Neural cell (in vitro differentiated cells): ENCODE data around the gene VPS37B.

ENCODE experiments used
- EP300 ChIP-seq: fragments of 450-650 bp; conservative IDR thresholded peaks from 2 replicates; pipeline ENCODE4 v1.6.1; 2014; ENCODE audit warnings: antibody characterized with exemption, mild to moderate bottlenecking, moderate library complexity; ENCODE audit not compliant: poor library complexity, severe bottlenecking
- EZH2 ChIP-seq: fragments of 200-600, 300-800 bp; shearing (Covaris generic), sonication (generic); IDR thresholded peaks from 2 replicates; pipeline ENCODE4 v1.6.1; 2014; ENCODE audit warnings: antibody characterized with exemption, low read length, borderline replicate concordance, mild to moderate bottlenecking; ENCODE audit not compliant: insufficient read depth, poor library complexity, severe bottlenecking
- POLR2AphosphoS5 ChIP-seq: IDR thresholded peaks from 2 replicates; pipeline ENCODE4 v1.6.1; 2012
- SMC3 ChIP-seq: fragments of 450-650 bp; conservative IDR thresholded peaks from 2 replicates; pipeline ENCODE4 v1.6.1; 2014; ENCODE audit warnings: antibody characterized with exemption, mild to moderate bottlenecking, moderate library complexity; ENCODE audit not compliant: poor library complexity
- TF ChIP-seq, protein P1 (sequence below): IDR thresholded peaks from 2 replicates; pipeline ENCODE4 v1.6.1; 2012; ENCODE audit warnings: borderline replicate concordance
- TF ChIP-seq, protein P2 (sequence below): fragments of 450-650 bp; IDR thresholded peaks from 2 replicates; pipeline ENCODE4 v1.5.1; 2014; ENCODE audit warnings: antibody characterized with exemption, mild to moderate bottlenecking, moderate library complexity; ENCODE audit not compliant: poor library complexity, severe bottlenecking

DNA sequence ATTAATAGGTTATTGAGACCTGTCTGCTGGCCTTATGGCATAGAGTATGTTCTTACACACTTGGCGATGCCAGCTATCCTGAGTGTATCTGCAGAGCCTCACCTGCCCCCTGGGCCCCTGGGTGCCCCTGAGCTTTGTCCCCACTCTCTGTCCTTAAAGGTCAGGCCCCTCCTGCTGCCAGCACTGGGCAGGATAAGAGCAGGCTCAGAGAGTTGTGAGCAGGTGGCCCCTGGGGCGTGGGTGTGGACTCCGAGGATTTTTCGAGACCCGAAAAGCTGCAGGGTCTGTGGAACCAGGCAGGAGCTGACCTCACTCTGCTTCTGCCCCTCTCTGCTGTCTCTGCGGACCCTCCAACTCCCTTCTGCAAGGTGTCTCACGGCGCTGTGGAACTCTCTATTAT, 52.5 kb downstream of the VPS37B start:
- TF ChIP-seq, protein P1, sequence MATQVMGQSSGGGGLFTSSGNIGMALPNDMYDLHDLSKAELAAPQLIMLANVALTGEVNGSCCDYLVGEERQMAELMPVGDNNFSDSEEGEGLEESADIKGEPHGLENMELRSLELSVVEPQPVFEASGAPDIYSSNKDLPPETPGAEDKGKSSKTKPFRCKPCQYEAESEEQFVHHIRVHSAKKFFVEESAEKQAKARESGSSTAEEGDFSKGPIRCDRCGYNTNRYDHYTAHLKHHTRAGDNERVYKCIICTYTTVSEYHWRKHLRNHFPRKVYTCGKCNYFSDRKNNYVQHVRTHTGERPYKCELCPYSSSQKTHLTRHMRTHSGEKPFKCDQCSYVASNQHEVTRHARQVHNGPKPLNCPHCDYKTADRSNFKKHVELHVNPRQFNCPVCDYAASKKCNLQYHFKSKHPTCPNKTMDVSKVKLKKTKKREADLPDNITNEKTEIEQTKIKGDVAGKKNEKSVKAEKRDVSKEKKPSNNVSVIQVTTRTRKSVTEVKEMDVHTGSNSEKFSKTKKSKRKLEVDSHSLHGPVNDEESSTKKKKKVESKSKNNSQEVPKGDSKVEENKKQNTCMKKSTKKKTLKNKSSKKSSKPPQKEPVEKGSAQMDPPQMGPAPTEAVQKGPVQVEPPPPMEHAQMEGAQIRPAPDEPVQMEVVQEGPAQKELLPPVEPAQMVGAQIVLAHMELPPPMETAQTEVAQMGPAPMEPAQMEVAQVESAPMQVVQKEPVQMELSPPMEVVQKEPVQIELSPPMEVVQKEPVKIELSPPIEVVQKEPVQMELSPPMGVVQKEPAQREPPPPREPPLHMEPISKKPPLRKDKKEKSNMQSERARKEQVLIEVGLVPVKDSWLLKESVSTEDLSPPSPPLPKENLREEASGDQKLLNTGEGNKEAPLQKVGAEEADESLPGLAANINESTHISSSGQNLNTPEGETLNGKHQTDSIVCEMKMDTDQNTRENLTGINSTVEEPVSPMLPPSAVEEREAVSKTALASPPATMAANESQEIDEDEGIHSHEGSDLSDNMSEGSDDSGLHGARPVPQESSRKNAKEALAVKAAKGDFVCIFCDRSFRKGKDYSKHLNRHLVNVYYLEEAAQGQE: no peak
- TF ChIP-seq, protein P2, sequence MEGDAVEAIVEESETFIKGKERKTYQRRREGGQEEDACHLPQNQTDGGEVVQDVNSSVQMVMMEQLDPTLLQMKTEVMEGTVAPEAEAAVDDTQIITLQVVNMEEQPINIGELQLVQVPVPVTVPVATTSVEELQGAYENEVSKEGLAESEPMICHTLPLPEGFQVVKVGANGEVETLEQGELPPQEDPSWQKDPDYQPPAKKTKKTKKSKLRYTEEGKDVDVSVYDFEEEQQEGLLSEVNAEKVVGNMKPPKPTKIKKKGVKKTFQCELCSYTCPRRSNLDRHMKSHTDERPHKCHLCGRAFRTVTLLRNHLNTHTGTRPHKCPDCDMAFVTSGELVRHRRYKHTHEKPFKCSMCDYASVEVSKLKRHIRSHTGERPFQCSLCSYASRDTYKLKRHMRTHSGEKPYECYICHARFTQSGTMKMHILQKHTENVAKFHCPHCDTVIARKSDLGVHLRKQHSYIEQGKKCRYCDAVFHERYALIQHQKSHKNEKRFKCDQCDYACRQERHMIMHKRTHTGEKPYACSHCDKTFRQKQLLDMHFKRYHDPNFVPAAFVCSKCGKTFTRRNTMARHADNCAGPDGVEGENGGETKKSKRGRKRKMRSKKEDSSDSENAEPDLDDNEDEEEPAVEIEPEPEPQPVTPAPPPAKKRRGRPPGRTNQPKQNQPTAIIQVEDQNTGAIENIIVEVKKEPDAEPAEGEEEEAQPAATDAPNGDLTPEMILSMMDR: no peak
- TF ChIP-seq POLR2AphosphoS5 (no peak), EZH2 (no peak), EP300 (no peak), SMC3 (no peak)
